Fibroblast of skin of right quadriceps (primary cell): ENCODE data around the gene TMEM8B.

Experiments
- DNase-seq: peaks from one replicate; pipeline ENCODE4 v3.0.0-alpha.2; 2013

The TMEM8B gene

DNA sequence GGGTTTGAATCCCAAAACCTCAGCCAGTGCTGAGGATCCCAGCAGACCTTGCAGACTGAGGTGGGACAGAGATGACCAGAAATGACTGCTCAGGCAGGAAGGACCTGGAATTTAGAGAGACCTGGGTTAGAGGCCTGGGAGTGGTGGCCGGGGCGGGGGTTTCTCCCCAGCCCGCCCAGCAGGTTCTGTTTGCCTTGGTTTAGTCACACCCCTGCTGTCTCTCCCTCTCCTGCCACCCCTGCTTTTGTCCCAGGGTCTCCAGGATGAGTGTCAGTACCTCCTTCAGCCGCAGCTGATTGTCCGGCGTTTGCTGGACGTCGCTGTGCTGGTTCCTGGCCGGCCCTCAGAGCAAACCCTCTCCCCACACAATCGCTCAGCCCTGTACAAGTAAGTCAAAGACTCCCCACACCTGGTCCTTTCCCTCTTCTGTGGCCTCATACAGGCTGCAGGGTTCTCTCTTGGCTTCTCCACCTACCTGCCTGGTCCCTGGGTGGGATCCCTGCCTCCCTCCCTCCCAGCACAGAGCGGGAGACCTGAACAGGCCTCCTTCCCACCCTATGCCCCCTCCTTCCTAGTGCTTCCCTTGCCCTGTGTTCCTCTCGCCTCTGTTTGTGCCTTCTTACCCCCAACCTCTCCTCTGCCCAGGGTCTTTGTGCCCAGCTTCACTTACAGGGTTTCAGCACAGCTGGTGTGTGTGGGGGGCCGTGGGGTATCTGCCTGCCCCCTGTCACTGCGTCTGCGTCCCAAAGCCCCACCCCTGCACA, 12.0 kb downstream of the TMEM8B start:
- no peak for DNase-seq

DNA sequence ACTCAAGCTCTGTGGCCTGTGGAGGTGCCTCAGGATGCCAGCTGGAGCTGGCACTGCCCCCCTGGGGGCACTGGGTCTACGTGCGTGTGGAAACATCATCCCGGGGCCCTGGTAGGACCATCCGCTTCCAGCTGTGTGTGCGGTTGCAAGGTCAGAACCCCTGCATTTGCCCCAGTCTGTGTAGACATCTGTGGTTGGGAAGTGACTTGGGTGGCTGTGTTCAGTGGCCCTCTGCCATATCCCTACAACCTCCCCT, 12.5 kb downstream of the TMEM8B start:
- no peak for DNase-seq

DNA sequence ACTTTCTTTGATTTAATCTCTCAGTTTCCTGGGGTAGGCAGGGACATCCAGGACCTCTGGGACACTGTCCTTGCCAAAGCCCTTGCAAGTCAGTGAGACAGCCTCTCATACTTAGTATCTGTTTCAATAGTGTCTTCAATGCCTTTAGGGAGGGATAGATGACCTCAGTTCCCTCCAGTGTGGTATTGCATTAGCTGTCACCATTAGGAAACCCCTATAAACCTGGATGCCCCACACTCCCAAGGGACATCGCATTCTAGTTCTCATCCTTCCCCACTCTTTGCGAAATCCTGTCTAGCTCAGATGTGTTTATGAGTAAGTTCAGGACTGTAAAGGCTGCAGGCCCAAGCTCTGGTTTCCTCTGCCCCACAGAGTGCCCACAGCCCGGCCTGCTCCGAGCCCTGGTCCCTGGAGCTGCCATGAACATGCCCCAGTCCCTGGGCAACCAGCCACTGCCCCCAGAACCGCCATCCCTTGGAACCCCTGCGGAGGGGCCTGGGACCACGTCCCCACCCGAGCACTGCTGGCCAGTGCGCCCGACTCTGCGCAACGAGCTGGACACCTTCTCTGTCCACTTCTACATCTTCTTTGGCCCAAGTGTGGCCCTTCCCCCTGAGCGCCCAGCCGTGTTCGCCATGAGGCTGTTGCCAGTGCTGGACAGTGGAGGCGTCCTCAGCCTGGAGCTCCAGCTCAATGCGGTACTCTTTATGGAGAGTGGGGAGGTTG, 13.2 kb downstream of the TMEM8B start:
- peak; percentile 23 for DNase-seq

- no peak for DNase-seq
Observed at GRCh38 chr9:35842795-35843194, 13.8 kb downstream of the TMEM8B start.

- DNase-seq: peak; percentile 92
Observed at GRCh38 chr9:35844628-35845270, 15.7 kb downstream of the TMEM8B start.

GRCh38 chr9:35845824-35846771, 17.1 kb downstream of the TMEM8B start:
- no peak for DNase-seq

GRCh38 chr9:35847792-35848572, 19.0 kb downstream of the TMEM8B start:
- DNase-seq: peak; percentile 83

GRCh38 chr9:35852267-35852815, 23.3 kb downstream of the TMEM8B start:
- no peak for DNase-seq

- DNase-seq: no peak
Observed at GRCh38 chr9:35852876-35853865, 24.1 kb downstream of the TMEM8B start.

DNA sequence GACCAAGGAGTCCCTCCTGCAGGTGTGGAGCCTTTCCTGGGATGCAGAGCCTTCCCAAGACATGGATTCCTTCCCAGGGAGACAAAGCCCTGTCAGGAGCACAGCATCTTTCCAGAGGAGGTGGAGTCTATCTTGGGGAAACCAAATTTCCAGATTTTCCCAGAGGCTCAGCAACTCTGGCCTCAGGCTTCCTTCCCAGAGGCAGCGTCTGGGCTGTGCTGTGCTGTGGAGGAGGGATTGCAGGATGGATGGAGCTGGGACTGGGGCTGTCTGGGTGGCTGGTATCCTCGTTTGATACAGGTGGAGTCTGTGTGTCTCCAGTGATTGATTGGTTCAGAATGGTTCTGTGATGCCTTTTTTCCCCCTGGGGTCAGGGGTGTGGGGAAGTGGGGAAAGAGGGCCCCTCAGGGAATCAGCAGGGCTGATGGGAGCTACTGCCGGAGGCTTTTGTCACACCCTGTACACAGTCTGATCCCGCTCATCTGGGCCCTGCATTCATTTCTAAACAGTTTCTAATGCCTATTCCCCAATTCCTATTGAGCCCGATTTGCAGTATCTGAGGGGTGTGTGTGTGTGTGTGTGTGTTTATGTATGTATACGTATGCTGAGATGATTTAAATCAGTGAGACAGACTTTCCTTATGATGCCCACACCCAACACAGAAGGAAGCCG, 25.2 kb downstream of the TMEM8B start:
- no peak for DNase-seq

DNA sequence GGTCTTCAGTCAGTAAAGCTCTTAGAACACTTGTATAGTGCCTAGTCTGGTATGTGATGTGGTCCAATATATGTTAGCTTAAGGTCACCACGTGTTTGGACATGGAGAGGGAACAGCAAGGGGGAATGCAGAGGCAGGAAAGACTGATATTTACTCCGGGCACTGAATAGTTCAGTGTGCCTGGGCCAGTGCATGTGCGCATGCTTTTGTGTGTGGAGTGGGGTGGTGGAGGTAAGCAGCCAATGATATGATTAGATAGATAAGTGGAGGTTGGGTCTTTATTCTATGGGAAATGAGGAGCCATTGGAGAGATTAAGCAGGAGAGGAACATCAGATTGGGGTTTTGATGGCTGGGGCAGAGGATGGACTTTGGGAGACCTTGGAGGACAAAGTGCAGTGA, 27.2 kb downstream of the TMEM8B start:
- no peak for DNase-seq

DNA sequence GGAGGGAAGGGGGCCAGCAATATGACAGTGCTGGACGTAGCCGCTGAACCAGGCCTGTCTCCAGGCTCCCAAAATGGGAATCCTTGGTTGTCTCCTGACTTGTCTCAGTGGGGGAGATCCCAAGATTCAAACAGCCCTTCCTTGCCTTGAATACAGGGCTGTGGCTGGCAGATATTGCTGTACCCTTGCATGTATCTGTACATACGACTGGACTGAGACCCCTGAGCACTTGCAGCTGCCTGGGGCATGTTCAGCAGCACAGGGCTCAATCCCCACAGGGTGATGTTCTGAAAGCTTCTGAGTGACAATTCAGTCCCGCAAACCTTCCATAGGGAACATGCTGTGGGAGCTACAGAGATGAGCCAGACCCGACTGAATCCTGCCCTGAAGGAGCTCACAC, 27.9 kb downstream of the TMEM8B start:
- no peak for DNase-seq

DNA sequence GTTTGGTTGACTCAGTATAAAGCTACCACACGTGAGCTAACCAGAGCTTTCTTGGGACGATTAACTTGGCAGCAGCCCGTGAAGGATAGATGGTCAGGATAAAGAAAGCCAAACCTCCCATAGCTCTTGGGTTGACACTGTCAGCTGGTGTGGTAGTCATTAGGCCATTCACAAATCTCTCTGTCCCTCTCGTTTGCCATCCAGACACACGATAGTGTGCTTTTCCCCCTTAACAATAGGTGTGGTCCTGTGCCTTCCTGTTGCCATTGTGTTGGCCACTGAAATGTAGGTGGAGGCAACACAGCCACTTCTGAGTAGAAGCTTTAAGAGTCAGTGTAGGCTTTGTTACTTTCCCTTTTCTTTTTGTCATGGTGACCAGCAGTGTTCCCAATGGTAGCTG, 29.4 kb downstream of the TMEM8B start:
- DNase-seq: no peak

DNA sequence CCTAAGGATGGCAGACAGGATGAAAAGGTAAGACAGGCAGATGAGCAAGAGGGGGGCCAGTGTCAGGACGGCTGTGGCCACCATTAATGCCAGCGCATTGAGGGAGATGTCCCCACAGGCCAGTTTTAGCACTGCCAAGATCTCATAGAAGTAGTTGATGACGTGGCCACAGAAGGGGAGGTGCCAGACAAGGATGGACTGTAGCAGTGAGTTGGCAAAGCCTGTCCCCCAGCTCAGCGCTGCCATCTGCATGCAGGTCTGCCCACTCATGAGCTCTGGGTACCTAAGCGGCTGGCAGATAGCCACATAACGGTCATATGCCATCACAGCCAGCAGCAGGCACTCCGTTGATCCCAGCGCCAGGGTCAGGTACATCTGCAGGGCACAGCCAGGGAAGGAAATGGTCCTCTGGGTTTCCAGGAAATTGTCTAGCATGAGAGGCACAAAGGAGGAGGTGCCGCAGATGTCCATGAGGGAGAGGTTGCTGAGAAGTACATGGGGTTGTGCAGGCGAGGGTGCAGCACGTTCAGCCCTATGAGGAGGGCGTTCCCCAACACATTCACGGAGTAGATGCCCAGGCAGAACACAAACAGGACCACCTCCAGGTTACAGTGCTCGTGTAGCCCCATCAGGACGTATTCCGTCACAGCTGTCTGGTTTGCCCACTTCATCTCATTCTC, 30.4 kb downstream of the TMEM8B start:
- peak; percentile 28 for DNase-seq

GRCh38 chr9:35859990-35860339, 30.9 kb downstream of the TMEM8B start:
- no peak for DNase-seq

DNA sequence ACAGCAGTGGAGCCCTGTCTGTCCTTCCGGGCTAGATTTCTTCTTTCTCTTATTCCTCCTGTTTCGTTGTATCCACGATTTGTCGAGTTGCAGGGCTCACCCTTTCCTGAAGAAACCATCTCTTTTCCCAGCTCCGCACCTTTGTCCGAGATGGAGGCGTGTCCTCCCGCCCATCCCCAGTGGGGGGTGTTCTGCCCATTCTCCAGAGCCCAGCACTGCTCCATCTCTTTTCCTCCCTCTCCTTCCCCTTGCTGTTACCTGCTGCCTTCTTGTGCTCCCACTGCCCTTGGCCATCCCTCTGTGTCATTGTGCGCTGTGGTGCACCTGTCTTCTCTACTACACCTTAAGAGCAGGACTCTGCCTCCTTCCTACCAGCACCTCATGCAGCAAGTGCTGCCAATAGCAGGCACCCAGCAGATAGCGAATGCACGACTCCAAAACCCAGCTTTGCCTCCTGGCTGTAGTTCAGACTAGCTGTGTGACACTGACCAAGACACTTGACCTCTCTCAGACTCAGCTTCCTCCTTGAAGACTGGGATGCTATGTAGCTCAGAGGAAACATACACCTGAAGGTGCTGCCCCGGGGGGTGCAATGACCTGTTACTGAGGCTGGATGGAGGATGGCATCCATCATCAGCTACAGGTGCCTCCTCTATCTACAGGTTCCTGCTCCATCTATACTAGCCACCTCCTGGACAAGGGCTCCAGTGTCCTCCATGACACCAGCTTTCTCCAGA, 32.3 kb downstream of the TMEM8B start:
- DNase-seq: no peak

DNA sequence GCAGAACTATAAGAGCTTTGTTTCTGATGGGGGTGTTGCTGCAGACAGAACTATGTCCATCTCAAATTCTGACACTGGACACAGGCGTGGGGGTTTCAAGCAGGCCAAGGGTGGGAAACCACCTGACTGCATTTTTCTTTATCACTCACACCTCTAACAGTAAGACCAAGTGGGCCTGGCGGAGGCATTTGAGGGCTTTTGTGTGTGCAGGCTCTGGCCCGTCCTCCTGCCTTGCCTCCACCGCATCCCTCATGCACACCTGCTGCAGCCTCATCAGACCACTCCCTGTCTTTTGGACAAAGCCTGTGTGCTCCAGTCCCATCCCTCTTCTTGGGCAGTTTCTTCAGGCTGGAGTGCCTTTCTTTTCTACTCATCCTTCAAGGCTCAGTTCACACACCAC, 33.3 kb downstream of the TMEM8B start:
- DNase-seq: no peak

GRCh38 chr9:35863583-35863982, 34.6 kb downstream of the TMEM8B start:
- no peak for DNase-seq

GRCh38 chr9:35864695-35865255, 35.7 kb downstream of the TMEM8B start:
- no peak for DNase-seq
